ENCODE measurements around the gene GYS2. TPM values are rescaled to one million over a fixed set of nuclear protein-coding genes. Genes with fewer than 3 reads are reported as not detected.
"Not testable (repeated sequence)": the region's sequence is repeated elsewhere in the genome, so short reads cannot be mapped to it uniquely, and the experiment has no call there.

The GYS2 gene
- total RNA-seq, 1 experiment from 2014 or later, result 0.47 TPM

DNA sequence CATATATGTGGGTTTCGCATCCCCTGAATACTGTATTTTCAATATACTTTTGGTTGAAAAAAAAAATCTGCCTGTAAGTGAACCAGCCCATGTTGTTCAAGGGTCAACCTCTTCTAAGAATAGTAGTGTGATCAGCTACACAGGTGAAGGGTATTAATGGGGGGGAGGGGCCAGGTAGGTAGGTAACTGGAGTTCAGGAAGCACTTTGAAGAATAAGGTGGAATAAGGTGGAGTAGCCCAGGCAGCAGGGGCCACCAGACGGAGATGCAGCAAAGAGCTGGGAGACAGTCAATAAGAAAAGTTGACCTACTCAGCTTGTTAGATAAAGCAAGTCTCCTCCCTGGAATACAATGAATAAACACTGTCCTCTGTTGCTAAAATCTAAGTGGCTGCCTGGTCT, 43.7 kb upstream of the GYS2 start:
- BruUV-seq (replicated peaks), result no TSS peak

DNA sequence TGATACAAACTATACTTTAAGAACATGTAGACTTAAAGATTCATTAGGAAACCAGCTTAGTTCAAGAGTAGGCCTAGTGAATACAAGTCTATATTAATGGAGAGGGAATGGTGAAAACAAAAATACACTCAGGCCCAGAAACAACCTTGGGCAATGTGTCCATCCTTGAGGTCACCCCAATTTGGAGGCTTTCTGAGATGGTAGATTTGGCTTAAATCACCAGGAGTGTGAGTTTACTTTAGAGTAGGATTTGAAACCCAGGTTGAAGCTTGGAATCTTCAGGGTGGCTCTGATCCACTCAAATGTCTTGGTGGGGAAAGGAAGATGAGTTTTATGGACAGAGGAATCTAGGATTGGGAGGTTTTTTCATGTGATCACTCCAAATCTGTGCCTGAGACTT, 42.5 kb upstream of the GYS2 start:
- DNase-seq (ENCODE audit: unreplicated experiment), result no peak
- ChIA-PET POLR2A (interaction anchor here (1.0 to 1.8 kb wide), 6 partner anchors 8 to 146 kb away, joined by 3 to 15 read pairs (median 4); partner anchors contain the start of genes GOLT1B, LDHB and RECQL), CTCF (interaction anchor here (1.2 kb wide), 2 partner anchors 9 to 367 kb away, joined by 3 to 5 read pairs; no protein-coding TSS in a partner anchor)
- H3K27ac Mint-ChIP-seq (ENCODE audit: low read depth, unreplicated experiment), result no peak overlapping the region
- H3K36me3 Mint-ChIP-seq (ENCODE audit: insufficient read depth, unreplicated experiment), result peaks cover 95% of the 10 kb centered on the region
- TF ChIP-seq, protein P1, sequence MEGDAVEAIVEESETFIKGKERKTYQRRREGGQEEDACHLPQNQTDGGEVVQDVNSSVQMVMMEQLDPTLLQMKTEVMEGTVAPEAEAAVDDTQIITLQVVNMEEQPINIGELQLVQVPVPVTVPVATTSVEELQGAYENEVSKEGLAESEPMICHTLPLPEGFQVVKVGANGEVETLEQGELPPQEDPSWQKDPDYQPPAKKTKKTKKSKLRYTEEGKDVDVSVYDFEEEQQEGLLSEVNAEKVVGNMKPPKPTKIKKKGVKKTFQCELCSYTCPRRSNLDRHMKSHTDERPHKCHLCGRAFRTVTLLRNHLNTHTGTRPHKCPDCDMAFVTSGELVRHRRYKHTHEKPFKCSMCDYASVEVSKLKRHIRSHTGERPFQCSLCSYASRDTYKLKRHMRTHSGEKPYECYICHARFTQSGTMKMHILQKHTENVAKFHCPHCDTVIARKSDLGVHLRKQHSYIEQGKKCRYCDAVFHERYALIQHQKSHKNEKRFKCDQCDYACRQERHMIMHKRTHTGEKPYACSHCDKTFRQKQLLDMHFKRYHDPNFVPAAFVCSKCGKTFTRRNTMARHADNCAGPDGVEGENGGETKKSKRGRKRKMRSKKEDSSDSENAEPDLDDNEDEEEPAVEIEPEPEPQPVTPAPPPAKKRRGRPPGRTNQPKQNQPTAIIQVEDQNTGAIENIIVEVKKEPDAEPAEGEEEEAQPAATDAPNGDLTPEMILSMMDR (IDR thresholded peaks at IDR 0.05; ENCODE audit: unreplicated experiment), result no peak
- H3K4me3 Mint-ChIP-seq (ENCODE audit: unreplicated experiment), result no peak overlapping the region
- no peaks in the 10 kb centered on the region for H3K9me3 Mint-ChIP-seq (ENCODE audit: unreplicated experiment)
- H3K4me1 Mint-ChIP-seq (ENCODE audit: insufficient read depth, unreplicated experiment), result peaks cover 40% of the 10 kb centered on the region
- intact Hi-C loops (cut with micrococcal nuclease), result no loop called here
- BruUV-seq (replicated peaks), result no TSS peak
- no peaks in the 10 kb centered on the region for H3K27me3 Mint-ChIP-seq (ENCODE audit: insufficient read depth, unreplicated experiment)

More for the DNA sequence above, 43.7 kb upstream of the GYS2 start:
- ChIA-PET CTCF (interaction anchor here (0.8 to 1.4 kb wide), 3 partner anchors 13 to 40 kb away, joined by 4 to 5 read pairs (median 5); no protein-coding TSS in a partner anchor), POLR2A (interaction anchor here (0.6 to 1.8 kb wide), 4 partner anchors 9 to 15 kb away, joined by 3 to 5 read pairs (median 3); partner anchors contain the start of gene LDHB)
- Mint-ChIP-seq H3K4me1 (ENCODE audit: insufficient read depth, unreplicated experiment) (peaks cover 38% of the 10 kb centered on the region), H3K36me3 (ENCODE audit: insufficient read depth, unreplicated experiment) (peaks cover 95% of the 10 kb centered on the region), H3K27ac (ENCODE audit: low read depth, unreplicated experiment) (no peak overlapping the region), H3K27me3 (ENCODE audit: insufficient read depth, unreplicated experiment) (no peaks in the 10 kb centered on the region), H3K4me3 (ENCODE audit: unreplicated experiment) (no peak overlapping the region), H3K9me3 (ENCODE audit: unreplicated experiment) (no peaks in the 10 kb centered on the region)
- no peak for DNase-seq (ENCODE audit: unreplicated experiment)
- intact Hi-C loops (cut with micrococcal nuclease), result no loop called here
- TF ChIP-seq, protein P1 (IDR thresholded peaks at IDR 0.05; ENCODE audit: unreplicated experiment), result no peak

DNA sequence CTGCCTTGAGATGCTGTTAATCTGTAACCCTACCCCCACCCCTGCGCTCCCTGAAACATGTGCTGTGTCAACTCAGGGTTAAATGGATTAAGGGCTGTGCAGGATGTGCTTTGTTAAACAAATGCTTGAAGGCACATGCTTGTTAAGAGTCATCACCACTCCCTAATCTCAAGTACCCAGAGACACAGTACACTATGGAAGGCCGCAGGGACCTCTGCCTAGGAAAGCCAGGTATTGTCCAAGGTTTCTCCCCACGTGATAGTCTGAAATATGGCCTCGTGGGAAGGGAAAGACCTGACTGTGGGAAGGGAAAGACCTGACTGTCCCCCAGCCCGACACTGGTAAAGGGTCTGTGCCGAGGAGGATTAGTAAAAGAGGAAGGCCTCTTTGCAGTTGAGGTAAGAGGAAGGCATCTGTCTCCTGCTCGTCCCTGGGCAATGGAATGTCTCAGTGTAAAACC, 40.4 kb upstream of the GYS2 start:
- POLR2A ChIA-PET, result interaction anchor here (1.2 to 4.0 kb wide), 3 partner anchors 8 to 12 kb away, joined by 3 to 21 read pairs (median 8); partner anchors contain the start of gene LDHB
- CTCF ChIA-PET, result interaction anchor here (1.2 kb wide), 1 partner anchor 8 kb away, joined by 3 read pairs; no protein-coding TSS in a partner anchor
- DNase-seq (ENCODE audit: unreplicated experiment); intact Hi-C loops (cut with micrococcal nuclease); H3K27ac Mint-ChIP-seq (ENCODE audit: low read depth, unreplicated experiment); H3K9me3 Mint-ChIP-seq (ENCODE audit: unreplicated experiment); BruUV-seq (replicated peaks); H3K4me3 Mint-ChIP-seq (ENCODE audit: unreplicated experiment); H3K27me3 Mint-ChIP-seq (ENCODE audit: insufficient read depth, unreplicated experiment): not testable (repeated sequence)
- peaks cover 42% of the 10 kb centered on the region for H3K4me1 Mint-ChIP-seq (ENCODE audit: insufficient read depth, unreplicated experiment)
- H3K36me3 Mint-ChIP-seq (ENCODE audit: insufficient read depth, unreplicated experiment), result peaks cover 96% of the 10 kb centered on the region

DNA sequence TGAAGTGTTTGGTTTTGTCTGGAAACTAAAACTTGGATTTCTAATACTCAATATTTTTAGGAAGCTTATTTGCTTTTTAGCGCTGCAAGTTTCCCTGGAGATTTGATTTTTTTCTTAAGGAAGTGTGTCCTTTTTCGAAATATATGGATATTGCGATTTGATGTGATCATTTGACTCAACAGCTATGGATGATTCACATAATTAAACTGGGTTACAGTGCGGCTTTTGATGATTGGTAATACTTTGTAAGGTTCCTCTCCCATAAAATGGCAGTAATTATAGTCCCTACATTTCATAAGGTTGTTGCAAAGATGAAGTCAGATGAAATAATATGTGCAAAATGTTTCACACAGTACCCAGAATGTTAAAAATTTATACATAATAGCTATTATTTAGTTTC, 39.9 kb upstream of the GYS2 start:
- Mint-ChIP-seq H3K4me3 (ENCODE audit: unreplicated experiment) (no peak overlapping the region), H3K36me3 (ENCODE audit: insufficient read depth, unreplicated experiment) (peaks cover 97% of the 10 kb centered on the region), H3K9me3 (ENCODE audit: unreplicated experiment) (no peaks in the 10 kb centered on the region), H3K4me1 (ENCODE audit: insufficient read depth, unreplicated experiment) (peaks cover 42% of the 10 kb centered on the region), H3K27me3 (ENCODE audit: insufficient read depth, unreplicated experiment) (no peaks in the 10 kb centered on the region), H3K27ac (ENCODE audit: low read depth, unreplicated experiment) (peak overlapping the region; percentile 51)
- no TSS peak for BruUV-seq (replicated peaks)
- ChIA-PET POLR2A (interaction anchor here (0.7 to 4.0 kb wide), 7 partner anchors 8 to 135 kb away, joined by 3 to 21 read pairs (median 5); partner anchors contain the start of gene LDHB), CTCF (interaction anchor here (0.8 to 1.2 kb wide), 3 partner anchors 8 to 144 kb away, joined by 3 to 5 read pairs (median 3); no protein-coding TSS in a partner anchor)
- TF ChIP-seq, protein P1 (IDR thresholded peaks at IDR 0.05; ENCODE audit: unreplicated experiment), result no peak
- no peak for DNase-seq (ENCODE audit: unreplicated experiment)
- intact Hi-C loops (cut with micrococcal nuclease), result no loop called here

All from MCF 10A (cell line).